Ovary (tissue), 9 donors: ENCODE results near the gene ITPR3. TPM values are rescaled to one million over a fixed set of nuclear protein-coding genes. Genes with fewer than 3 reads are reported as not detected.

ENCODE experiments used
- DNase-seq, 5 donors: peaks; one replicate each; pipeline ENCODE4 v3.0.0-alpha.2; 2019 to 2020
- H3K27ac ChIP-seq, 2 donors: fragments of 200-600 bp; one replicate each; pipeline versions ENCODE4 v1.5.1 to v1.8.0; 2019 to 2022
- H3K27me3 ChIP-seq: fragments of 200-600 bp; one replicate; pipeline ENCODE4 v1.8.0; 2022
- H3K36me3 ChIP-seq: fragments of 200-600 bp; sonication (generic); one replicate; pipeline ENCODE4 v1.5.1; 2019
- H3K4me1 ChIP-seq: one replicate; pipeline ENCODE4 v1.8.1; 2013; ENCODE audit warnings: mild to moderate bottlenecking, moderate library complexity; ENCODE audit not compliant: insufficient read depth
- H3K4me3 ChIP-seq: fragments of 200-600 bp; sonication (generic); one replicate; pipeline ENCODE4 v1.5.1; 2017
- H3K9me3 ChIP-seq, 2 donors: fragments of 200-600 bp in 1 of 2; sonication (generic) in 1 of 2; one replicate each; pipeline versions ENCODE4 v1.5.1 to v1.8.1; 2013 to 2019; ENCODE audit warnings: mild to moderate bottlenecking in 1 of 2, moderate library complexity in 1 of 2
- CTCF ChIP-seq, 3 donors: fragments of 450-650 bp in 2 of 3; fragments of 200-600 bp in 1 of 3; IDR thresholded peaks; one replicate each; pipeline versions ENCODE4 v1.5.1 to v1.8.0; 2016 to 2022; ENCODE audit warnings: antibody characterized with exemption in 3 of 3, mild to moderate bottlenecking in 1 of 3
- EP300 ChIP-seq: sonication (generic); formaldehyde crosslinking; IDR thresholded peaks from one replicate; pipeline ENCODE4 v1.6.1; 2017; ENCODE audit warnings: antibody characterized with exemption
- POLR2A ChIP-seq: fragments of 450-650 bp; IDR thresholded peaks from one replicate; pipeline ENCODE4 v1.6.1; 2017; ENCODE audit warnings: antibody characterized with exemption, mild to moderate bottlenecking, moderate library complexity
- WGBS, 3 donors: extraction: QIAGEN DNeasy Blood & Tissue Kit in 1 of 3; methylation state at CpG; one replicate each; pipeline versions ENCODE4 v1.1.5 to v1.1.7; 2013 to 2017; 5-methylcytosine and 5-hydroxymethylcytosine counted together
- intact Hi-C, 4 donors: fragments of 100-400 bp; cut with DNase I; formaldehyde crosslinking; loops; one replicate each; pipeline versions ENCODE4 v1.11.0 to v1.15.1; 2022 to 2023
- polyA plus RNA-seq, 2 donors: library from polyadenylated mRNA; stranded (reverse); fragments of 200-250 nt in 1 of 2; fragments of 350-450 nt in 1 of 2; fragmentation: Illumina TruSeq in 1 of 2; extraction: RNeasy Lipid Tissue Mini Kit (QIAGEN cat#74804) in 1 of 2; gene quantifications; one replicate each; pipeline ENCODE4 v1.2.3, GENCODE V29; 2013 to 2014
- total RNA-seq, 7 donors: library from RNA; depleted of rRNA in 2 of 7; stranded (reverse); fragments of >200 nt in 2 of 7; fragmentation: NEBNext Ultra II Directional in 3 of 7; extraction: Animal tissue kit (Norgen Biotek cat#: 25700) in 3 of 7; gene quantifications; one replicate each; pipeline versions ENCODE4 v1.1.0 to v1.2.4, GENCODE V29; 2016 to 2023
- donor health status: DM: no; HTN: no; CAD: no; lungs with moderate emphysema.
- donor health status: DM: no; HTN: no; CAD: no.
- donor health status: Bipolar disorder and iron deficiency.
- donor health status: DM: yes; HTN: yes; CAD: no.
- donor health status: DM: no; HTN: no; CAD: no.
- donor health status: DM: yes; HTN: yes; CAD: no.

Gene ITPR3
- total and polyA plus RNA-seq, 9 donors = 3.6 to 31.1 (median 11.7) TPM

- no peak overlapping the region for H3K27ac ChIP-seq
- H3K36me3 ChIP-seq = no peaks in the 10 kb centered on the region
- H3K4me3 ChIP-seq = no peak overlapping the region
- no peaks in the 10 kb centered on the region for H3K9me3 ChIP-seq
- TF ChIP-seq CTCF (IDR thresholded peaks at IDR 0.05) (no peak), POLR2A (no peak), EP300 (no peak)
- no peak for DNase-seq
- intact Hi-C loops = no loop called here
- no peaks in the 10 kb centered on the region for H3K27me3 ChIP-seq
- 89 to 92% (median 89%) methylated on average over 16 of the region's 16 CpGs for WGBS, 3 donors
- H3K4me1 ChIP-seq = no peaks in the 10 kb centered on the region
Measured at GRCh38 chr6:33658982-33659689, 38.0 kb downstream of the ITPR3 start.

DNA sequence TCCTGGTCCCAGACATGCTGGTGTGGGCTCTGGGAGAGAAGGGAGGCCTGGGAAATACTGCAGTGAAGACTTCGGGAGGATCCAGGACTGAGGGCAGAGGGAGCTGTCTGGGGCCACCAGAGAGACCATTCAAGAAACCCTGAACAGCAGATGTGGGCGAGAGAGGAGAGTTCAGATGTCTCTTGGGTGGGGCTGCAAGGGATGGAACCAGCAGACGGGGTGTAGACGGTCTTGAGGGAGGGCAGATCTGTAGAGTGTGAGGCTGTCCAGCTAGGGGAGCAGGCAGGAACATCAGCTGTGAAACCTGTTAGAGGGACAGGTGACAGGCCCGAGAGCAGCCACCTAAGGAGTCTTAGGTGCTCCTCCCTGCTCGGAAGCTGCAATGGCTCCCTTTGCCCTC is 38.9 kb downstream of the ITPR3 start:
- no peaks in the 10 kb centered on the region for H3K36me3 ChIP-seq
- WGBS, 3 donors = 76 to 80% (median 78%) methylated on average over 6 of the region's 6 CpGs
- no peaks in the 10 kb centered on the region for H3K4me1 ChIP-seq
- no peak overlapping the region for H3K4me3 ChIP-seq
- H3K9me3 ChIP-seq = no peaks in the 10 kb centered on the region
- no peak overlapping the region for H3K27ac ChIP-seq
- no peak for DNase-seq
- intact Hi-C loops = no loop called here
- TF ChIP-seq EP300 (no peak), POLR2A (no peak), CTCF (IDR thresholded peaks at IDR 0.05) (no peak)
- no peaks in the 10 kb centered on the region for H3K27me3 ChIP-seq

- 89 to 91% (median 90%) methylated on average over 10 of the region's 10 CpGs for WGBS, 3 donors
- no peak for TF ChIP-seq EP300
- TF ChIP-seq CTCF (IDR thresholded peaks at IDR 0.05) = no peak
- no peak for TF ChIP-seq POLR2A
- no peaks in the 10 kb centered on the region for H3K36me3 ChIP-seq
- DNase-seq = no peak
- no peak overlapping the region for H3K4me3 ChIP-seq
- no peaks in the 10 kb centered on the region for H3K27me3 ChIP-seq
- H3K27ac ChIP-seq = no peak overlapping the region
- H3K9me3 ChIP-seq = no peaks in the 10 kb centered on the region
- intact Hi-C loops = no loop called here
- no peaks in the 10 kb centered on the region for H3K4me1 ChIP-seq
Measured at GRCh38 chr6:33661106-33661838, 40.1 kb downstream of the ITPR3 start.

- H3K27ac ChIP-seq = no peak overlapping the region
- 91 to 94% (median 92%) methylated on average over 10 to 11 of the region's 11 CpGs for WGBS, 3 donors
- no peak for DNase-seq
Measured at GRCh38 chr6:33662318-33662717, 41.2 kb downstream of the ITPR3 start.

More at GRCh38 chr6:33662318-33662717, 41.2 kb downstream of the ITPR3 start:
- H3K27me3 ChIP-seq = no peaks in the 10 kb centered on the region
- no peaks in the 10 kb centered on the region for H3K9me3 ChIP-seq
- intact Hi-C loops = no loop called here
- H3K4me1 ChIP-seq = no peaks in the 10 kb centered on the region
- no peak for TF ChIP-seq EP300
- TF ChIP-seq CTCF (IDR thresholded peaks at IDR 0.05) = no peak
- TF ChIP-seq POLR2A = no peak
- H3K4me3 ChIP-seq = no peak overlapping the region
- no peaks in the 10 kb centered on the region for H3K36me3 ChIP-seq
